ENCODE data around the gene TMEM134.
"Not testable (repeated sequence)": the region's sequence is repeated elsewhere in the genome, so short reads cannot be mapped to it uniquely, and the experiment has no call there.

The TMEM134 gene

DNA sequence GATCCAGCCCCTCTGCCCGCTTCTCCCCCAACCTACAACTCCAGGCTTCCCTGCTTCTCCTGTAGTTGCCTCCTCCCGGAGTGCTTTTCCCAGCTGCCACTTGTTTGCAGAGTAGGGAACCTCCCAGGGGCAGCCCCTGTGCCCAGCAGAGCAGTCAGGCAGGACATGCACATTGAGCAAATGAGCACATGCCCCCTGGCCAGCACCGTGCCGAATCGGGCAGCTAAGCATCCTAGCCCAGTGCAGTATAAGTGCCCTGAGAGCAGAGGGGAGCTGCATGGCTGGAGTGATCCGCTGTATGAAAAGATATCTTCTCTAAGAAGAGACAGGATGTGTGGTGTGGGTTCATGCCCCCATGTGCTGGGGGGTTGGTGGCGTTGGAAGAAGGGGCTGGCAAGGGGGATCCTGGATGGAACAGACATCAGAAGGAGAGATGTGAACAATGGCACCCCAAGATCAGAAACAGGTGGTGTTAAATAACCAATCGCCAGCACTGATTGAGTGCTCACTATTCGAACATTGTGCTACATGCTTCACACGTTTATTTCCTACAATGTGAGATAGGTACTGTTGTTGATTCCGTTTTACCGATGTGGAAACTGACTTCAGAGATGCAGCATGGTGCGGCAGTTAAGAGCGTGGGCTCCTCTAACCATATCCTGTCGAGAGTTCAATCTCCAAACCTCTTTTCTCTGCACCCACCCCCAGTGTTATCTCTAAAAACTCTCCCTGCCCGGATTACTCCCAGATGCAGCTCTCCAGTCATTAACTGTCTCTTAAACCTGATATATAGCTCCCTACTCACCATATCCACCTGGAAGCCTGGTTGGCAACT, 15.0 kb upstream of the TMEM134 start:
- peak; percentile 45 for DNase-seq

DNA sequence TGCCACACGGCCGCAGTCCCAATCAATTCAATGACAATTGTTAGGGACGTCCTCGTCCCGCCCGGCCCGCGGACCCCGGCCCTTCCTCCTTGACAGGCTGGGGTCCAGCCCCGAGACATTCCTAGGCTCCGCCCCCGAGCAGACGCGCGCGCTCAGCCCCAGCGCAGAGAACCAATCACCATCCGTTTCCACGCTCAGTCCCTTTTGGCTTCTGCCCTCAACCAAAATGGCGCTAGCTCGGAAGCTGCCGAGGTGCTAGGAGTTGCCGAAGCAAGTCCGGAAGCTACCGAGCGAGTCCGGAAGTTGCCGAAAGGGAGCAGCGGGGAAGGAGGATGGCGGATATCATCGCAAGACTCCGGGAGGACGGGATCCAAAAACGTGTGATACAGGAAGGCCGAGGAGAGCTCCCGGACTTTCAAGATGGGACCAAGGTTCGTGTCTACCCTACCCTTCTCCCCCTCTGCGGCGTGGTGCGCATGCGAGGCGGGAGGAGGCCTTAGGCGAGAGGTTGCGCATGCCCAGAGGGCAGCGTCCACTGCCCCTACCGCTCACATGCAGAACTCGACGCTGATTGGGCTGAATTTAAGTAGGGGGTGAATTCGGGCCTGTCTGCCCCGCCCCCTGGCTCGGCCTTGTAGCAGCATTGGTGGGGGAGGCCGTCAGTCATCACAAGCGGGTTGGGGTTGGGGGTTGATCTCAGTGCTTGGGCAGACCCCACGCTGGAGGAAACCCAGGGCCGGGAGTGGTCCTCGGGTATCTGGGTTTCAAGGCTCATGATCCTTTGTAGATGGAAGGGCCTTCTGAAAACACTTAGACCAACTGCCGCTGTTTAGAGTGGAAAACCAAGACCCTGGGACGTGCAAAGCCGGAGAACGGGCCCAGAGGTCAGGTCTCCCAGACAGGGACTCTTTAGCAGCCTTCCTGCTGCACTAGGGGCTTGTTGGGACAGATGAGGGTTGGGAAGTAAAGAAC, 14.1 kb upstream of the TMEM134 start, which contains the start of gene AIP:
Gene AIP, plus strand, starts transcription at position 200 of the 972 bp plus-strand sequence. Its CDS starts 133 bp downstream, at position 333.
- DNase-seq: peak; percentile 98

DNA sequence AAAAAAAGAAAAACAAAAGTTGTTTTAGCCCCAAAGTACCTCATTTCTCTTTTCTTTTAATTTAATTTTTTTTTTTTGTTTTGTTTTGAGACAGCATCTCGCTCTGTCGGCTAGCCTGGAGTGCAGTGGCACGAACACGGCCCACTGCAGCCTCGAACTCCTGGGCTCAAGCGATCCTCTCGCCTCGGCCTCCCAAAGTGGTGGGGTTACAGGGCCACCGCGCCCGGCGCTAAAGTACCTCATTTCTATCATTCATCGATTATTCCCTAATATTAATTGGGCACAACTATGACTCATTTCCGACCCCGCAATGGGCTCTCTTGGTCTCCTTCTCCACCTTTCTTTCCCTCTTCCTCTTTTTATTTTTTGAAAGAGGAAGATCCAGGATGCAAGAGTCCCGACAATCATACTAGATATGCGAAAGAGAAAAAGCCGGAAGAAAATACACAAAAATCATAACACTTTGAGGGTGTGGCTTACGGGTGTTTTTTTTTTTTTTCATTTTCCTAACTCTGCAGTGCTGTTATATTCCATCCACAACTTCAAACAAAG, 13.3 kb upstream of the TMEM134 start:
- DNase-seq: no peak

DNA sequence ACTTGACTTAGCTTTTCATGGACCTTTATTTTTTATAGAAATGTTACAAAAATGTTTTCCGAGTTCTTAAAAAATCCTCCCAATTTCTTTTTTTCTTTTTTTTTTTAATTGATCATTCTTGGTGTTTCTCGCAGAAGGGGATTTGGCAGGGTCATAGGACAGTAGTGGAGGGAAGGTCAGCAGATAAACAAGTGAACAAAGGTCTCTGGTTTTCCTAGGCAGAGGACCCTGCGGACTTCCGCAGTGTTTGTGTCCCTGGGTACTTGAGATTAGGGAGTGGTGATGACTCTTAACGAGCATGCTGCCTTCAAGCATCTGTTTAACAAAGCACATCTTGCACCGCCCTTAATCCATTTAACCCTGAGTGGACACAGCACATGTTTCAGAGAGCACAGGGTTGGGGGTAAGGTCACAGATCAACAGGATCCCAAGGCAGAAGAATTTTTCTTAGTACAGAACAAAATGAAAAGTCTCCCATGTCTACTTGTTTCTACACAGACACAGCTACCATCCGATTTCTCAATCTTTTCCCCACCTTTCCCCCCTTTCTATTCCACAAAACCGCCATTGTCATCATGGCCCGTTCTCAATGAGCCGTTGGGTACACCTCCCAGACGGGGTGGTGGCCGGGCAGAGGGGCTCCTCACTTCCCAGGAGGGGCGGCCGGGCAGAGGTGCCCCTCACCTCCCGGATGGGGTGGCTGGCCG, 8.4 kb upstream of the TMEM134 start:
- DNase-seq: not testable (repeated sequence)

DNA sequence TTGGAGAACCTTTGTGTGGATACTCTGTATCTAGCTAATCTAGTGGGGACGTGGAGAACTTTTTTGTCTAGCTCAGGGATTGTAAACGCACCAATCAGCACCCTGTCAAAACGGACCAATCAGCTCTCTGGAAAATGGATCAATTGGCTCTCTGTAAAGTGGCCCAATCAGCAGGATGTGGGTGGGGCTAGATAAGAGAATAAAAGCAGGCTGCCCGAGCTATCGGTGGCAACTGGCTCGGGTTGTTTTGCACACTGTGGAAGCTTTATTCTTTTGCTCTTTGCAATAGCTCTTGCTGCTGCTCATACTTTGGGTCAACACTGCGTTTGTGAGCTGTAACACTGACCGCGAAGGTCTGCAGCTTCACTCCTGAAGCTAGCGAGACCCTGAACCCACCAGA, 7.6 kb upstream of the TMEM134 start:
- DNase-seq: not testable (repeated sequence)

DNA sequence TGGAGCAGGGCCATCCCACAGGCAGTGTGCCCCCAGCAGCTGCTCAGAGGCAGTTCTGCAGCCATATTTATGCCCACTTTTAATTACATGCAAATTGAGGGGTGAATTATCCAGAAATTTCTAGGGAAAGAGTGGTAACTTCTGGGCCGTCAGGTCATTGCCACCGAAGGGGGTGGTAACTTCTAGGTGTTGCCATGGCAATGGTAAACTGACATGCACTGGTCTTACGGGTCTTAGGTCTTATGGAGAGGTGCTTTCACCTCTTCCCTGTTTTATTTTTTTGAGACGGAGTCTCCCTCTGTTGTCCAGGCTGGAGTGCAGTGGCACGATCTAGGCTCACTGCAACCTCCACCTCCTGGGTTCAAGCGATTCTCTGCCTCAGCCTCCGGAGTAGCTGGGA, 3.8 kb upstream of the TMEM134 start:
- no peak for DNase-seq

DNA sequence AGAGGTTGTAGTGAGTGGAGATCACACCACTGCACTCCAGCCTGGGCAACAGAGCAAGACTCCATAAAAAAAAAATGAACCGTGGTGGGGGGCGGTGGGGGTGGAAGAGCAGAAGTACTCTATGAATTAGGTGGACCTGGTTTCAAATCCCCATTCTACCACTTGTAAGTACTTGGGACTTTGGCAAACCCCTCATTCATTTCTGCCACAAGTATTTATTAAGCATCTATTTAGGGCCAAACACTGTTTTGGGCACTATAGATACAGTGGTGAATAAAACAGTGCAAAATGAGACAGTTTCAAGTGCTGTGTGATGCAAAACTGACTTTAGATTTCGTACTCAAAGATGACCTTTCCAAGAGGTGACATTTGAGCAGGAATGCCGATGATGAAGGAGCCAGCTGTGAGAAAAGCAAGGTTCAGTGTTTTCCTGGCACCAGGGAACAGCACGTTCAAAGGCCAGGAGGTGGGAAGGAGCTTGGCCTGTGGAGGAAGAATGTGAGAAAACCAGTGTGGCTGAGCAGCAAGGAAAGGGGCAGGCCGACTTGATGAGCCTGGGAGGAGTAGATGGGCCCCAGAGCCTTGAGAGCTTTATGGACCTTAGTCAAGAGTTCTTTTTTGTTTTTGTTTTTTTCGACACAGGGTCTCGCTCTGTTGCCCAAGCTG, 1.4 kb upstream of the TMEM134 start:
- no peak for DNase-seq

DNA sequence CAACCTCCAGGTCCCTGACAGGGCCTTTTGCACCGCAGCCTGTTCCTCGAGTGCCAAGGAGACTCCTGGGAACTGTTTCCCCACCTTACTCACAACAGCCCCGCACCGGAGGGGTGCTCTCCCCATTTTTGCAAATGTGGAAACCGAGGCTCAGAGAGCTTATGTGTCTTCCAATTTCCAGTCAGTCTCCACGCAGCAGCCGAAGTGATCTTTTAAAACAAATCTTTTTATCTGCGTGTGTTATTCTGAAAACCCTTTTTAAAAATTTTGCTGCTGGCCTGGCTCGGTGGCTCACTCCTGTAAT, 409 bp upstream of the TMEM134 start:
- no peak for DNase-seq

DNA sequence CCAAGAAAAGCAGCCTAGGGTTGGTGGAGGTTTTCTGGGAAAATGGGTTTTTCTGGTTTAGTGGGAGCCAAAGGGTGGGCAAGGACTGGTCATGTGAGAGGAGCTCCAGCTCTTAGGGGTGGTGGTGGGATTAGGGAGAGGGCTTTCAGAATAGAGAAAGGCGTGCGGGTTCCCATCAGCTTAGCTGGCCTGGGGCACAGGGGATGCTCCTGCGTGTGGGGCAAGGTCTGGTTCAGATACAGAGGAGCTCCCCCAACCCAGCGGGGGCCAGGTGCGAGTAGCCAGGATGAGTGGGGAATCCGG, 644 bp downstream of the TMEM134 start:
- no peak for DNase-seq

DNA sequence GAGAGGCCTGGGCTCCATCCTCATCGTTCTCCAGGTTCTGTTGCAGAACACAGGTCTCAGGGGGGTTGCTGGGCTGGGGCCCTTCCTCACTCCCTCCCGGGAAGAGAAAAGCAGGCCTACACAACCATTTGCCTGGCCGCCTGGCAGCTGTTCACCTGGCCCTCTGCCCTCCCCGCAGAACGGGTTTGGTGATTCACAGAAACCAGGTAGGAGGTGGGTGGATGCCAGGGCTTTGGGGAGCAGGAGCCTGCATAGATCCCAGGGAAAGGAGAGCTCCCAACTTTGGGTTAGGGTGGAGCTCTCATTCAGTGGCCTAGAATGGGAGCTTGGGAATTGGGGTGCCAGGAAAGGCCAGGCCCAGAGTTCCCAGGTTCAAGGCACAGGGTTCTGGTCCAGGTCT, 995 bp downstream of the TMEM134 start:
- DNase-seq: peak; percentile 39

DNA sequence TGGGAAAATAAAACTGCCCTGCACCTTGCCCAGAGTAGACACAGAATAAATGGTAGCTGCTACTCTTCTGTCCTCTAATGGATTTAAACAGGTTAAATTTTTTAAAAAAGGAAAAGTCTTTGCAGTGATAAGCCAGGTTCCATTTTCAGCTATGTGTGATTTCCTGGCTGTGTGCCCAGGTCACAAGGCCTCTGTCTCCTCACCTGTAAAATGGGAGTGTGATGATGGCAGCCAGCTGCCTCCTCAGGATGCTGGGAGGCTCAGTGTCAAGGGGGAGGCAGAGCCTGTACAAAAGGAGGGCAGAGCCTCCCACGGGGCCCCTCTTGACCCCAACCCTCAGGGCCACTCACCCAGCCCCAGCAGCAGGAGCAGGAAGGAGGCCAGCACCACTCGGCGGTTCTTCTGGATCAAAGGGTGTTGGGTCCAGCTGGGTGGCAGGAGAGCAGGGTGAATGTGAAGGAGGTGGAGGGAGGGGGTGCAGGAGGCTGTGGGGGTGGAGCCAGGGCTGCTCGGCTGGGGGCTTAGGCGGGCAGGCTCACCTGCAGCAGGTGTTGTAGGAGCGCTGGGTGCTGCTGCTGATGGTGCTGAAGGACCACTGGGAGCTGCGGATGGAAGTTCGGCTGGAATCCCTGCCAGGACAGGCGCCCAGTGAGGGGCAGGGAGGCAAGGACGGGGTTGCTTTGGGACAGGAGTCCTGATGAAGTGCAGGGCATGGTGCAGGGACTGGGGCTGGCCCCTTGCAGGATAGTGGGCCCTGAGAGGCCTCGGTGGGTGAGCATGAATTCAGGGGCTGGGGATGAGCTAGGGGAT, 1.9 kb downstream of the TMEM134 start:
- no peak for DNase-seq

DNA sequence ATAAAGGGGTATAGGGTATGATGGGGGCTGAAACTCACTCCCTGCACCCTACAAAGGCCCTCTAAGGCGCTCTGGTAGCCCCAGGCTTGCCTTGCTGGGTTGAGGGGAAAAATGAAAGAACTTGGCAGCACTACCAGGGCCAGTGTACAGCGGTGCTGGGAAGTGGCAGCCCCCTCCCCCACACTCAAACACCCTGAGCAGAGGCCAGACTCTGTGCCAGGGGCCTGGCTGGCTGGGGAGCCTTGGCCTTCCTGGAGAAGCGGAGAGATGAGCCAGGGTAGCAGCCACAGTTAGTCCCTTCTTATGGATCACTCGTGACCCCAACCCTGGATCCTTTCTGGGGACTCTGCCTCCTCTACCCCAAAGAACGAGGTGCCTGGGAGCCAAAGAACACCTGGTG, 2.7 kb downstream of the TMEM134 start:
- no peak for DNase-seq

DNA sequence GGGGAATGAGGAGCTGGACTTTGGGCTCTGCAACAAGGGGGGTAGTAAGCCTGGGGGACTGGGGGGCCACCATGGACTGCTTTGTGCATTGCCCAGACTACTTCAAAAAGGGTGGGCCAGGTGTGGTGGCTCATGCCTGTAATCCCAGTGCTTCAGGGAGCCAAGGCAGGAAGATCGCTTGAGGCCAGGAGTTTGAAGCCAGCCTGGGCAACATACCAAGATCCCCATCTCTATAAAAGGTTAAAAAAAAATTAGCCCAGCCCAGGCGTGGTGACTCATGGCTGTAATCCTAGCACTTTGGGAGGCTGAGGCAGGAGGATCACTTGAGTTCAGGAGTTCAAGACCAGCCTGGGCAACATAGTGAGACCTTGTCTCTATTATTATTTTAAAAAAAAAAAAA, 3.5 kb downstream of the TMEM134 start:
- not testable (repeated sequence) for DNase-seq

DNA sequence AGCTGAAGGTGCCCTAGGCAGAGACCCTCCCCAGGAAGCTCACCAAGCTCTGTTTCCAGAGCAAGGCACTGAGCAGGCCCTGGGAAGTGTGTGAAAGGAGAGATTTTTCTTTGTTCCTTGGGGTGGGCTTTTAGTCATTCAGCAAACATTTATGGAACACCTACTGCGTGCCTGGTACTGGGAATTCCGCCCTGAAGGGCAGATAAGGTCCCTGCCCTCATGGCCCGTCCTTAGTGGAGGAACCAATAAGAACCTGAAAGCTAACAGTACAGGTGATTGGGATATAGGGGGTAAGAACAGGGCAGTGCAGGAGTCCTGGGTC, 3.9 kb downstream of the TMEM134 start:
- no peak for DNase-seq

DNA sequence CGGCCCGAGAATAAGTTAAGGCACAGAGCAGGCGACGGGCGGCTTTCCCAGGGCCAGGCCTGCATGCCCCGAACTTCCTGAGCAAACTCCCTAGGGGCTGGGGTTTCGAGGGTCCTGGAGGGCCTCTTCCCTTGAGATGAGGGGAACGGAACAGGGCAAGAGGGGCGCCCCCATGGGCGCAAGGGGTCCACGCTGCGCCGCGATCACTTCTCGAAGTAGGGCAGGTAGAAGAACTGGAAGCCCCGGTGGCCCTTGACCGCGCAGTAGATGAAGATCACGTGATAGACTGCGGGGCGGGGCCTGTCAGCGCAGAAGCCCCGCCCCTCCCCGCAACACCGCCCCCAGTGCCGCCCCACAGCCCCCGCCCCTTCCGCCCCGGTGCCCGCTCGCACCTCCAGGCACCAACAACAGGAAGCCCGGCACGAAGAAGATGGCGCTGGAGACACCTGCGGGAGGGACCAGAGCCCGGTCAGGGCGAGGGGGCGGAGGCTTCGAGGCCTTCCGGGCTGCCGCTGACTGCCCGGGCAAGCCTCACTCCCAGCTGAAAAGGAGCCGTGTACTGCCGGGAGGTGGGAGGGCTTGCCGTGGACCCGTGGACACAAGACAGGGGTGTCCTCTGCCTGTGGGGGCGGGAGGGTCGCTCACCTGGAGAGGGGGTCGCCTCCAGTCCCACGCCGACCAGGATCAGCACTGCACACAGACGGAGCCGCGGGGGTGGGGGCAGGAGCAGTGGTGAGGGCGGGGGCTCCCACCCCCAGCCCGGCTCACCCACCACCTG, 4.5 kb downstream of the TMEM134 start:
- DNase-seq: peak; percentile 90

DNA sequence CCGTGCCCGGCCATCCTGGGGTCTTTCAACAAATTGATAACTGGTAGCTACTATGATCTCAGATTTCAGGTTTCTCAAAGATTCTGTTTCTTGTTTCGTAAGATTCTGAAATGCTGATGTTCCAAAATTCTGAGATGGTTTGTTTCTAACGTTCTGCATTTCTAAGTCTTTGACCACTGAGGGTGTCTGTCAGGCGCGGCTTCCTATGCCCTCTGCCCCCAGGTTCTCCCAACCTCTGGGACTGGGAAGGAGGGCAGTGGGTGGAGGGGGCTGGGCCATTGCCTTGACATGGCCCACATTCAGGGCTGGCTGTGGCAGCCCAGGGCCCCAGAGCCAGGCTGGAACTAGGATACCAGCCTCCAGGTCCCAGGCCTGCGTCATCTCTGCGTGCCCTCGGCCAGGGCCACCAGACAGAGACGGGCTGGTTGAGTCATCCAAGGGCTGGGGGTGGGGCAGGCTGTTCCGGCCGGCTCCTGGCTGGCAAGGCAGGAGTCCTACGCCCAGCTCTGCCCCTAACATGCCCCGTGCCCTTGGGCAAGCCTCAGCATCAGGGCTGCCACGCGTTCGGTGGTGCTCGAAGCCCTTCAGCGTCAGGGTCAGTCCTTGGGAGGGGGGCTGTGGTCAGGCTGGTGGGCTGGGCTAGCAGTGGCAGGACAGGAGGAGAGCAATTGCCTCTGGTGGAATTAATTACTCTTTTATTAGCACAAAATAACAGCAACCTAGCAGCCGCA, 5.2 kb downstream of the TMEM134 start:
- no peak for DNase-seq

DNA sequence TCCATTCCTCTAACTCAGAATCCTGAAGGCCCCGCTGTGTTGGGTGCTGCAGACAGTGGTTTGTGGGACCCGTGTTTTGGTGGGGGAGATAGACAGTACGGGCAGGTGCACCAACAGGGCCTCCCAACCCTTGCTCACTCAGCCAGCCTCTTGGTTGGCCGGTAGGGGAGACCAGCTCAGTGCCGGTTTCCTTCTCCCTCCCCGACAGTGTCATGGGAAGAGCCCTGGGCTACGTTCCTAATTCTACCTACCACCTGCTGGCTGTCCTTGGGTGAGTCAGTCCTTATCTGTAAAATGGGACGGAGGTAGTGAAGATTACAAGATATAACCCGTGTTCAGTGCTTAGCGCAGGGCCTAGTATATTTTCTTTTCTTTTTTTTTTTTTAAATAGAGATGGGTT, 5.9 kb downstream of the TMEM134 start:
- no peak for DNase-seq

DNA sequence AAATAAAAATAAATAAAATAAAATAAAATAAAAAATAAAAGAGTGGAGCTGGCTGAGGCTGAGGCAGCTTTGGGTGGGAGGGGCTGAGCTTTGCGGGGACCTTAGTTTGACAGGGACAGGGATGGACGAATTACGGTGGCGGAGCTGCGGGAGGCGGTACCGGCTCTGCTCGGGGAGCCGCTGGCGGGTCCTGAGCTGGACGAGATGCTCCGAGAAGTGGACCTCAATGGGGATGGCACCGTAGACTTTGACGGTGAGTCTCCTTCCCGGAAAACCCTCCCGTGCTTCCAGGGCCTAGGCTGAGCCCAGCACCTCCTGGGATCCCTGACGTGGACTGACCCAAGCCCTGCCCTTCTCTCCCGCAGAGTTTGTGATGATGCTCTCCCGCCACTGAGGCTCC, 10.8 kb downstream of the TMEM134 start:
- no peak for DNase-seq

DNA sequence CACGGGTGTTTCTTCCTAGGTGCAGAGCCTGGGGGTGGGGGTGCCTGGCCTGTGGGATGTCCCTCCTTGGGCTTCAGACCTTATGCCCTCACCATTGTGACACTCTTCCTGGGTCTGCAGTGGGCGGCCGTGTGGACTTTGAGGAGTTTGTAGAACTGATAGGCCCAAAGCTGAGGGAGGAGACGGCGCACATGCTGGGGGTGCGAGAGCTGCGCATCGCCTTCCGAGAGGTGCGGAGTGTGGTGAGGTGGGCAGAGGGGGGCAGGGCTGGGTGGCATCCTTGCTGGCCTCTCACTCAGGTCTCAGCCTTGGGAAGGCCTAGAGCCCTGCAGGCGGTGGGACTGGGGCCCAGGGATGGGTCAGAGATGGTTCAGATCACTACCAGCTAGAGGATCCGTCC, 11.6 kb downstream of the TMEM134 start:
- no peak for DNase-seq

DNA sequence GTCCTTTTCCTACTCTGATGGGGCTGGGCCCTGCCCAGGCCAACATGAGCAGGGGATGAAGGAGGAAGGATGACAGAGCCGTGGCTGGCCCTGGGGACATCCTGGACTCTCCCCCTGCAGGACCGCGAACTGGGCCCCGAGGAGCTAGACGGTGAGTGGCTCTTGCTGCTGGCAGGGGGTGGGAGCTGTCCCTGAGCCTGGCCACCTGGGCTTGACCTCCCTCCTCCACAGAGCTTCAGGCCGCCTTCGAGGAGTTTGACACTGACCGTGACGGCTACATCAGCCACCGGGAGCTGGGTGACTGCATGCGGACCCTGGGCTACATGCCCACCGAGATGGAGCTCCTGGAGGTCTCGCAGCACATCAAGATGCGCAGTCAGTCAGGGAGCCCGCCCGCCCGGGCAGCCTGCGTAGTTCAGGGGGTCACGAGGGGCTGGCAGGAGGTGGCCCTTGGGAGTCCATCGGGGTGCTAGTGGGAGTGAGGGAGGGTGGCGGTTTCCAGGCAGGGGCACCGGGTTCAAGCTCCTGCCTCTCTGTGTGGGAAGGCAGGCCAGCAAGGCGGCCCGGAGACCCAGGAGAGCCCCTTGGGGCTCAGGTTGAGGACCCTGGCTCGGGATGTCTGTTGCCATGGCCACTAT, 12.9 kb downstream of the TMEM134 start:
- no peak for DNase-seq
